Loucy (cell line): Measurements from ENCODE around the gene DPYSL3.

ENCODE experiments used
- EZH2phosphoT487 ChIP-seq: fragments of 200-600 bp; IDR thresholded peaks from 2 replicates; pipeline ENCODE4 v1.6.1; 2018; ENCODE audit warnings: antibody characterized with exemption, mild to moderate bottlenecking, moderate library complexity, borderline replicate concordance
- TF ChIP-seq, protein P1 (sequence below): fragments of 200-600 bp; sonication (generic); conservative IDR thresholded peaks from 2 replicates; pipeline ENCODE4 v1.5.1; 2014; ENCODE audit warnings: mild to moderate bottlenecking, antibody characterized with exemption, low read length

DNA sequence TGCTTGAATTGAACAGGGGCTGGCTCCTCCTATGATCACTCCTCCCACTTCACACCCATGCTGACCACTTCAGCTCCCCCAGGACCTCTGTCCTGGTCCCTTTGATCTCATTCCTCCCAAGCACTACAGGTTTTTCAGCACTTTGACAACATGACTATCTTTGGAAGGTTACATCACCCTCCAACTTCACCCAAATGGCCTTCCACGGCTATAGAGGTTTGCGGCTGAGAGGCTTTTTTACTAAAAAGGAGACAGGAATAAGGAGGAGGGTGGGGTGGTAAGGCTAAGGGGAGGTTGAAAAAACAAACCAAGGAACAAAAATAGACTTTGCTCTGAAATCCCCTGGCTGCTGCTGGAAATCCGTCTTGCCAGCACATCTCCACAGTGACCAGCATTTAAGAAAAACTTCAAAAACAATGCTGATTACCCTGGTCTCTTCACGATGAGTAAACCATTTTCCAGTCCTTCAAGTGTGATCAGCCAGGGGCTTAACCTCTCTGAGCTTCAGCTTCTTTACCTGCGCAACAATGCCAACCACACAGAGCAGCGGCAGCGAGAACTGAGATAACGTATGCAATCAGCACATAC lies 102.7 kb downstream of the DPYSL3 start:
- TF ChIP-seq, protein P1, sequence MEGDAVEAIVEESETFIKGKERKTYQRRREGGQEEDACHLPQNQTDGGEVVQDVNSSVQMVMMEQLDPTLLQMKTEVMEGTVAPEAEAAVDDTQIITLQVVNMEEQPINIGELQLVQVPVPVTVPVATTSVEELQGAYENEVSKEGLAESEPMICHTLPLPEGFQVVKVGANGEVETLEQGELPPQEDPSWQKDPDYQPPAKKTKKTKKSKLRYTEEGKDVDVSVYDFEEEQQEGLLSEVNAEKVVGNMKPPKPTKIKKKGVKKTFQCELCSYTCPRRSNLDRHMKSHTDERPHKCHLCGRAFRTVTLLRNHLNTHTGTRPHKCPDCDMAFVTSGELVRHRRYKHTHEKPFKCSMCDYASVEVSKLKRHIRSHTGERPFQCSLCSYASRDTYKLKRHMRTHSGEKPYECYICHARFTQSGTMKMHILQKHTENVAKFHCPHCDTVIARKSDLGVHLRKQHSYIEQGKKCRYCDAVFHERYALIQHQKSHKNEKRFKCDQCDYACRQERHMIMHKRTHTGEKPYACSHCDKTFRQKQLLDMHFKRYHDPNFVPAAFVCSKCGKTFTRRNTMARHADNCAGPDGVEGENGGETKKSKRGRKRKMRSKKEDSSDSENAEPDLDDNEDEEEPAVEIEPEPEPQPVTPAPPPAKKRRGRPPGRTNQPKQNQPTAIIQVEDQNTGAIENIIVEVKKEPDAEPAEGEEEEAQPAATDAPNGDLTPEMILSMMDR: no peak
- TF ChIP-seq EZH2phosphoT487: no peak
